GM21515 (cell line): Measurements from ENCODE around the gene PRICKLE3.

Experiments
- ATAC-seq: cut with Tn5 transposase; IDR thresholded peaks from one replicate; pipeline ENCODE4 v1.9.1; 2021; ENCODE audit not compliant: unreplicated experiment

The PRICKLE3 gene

GRCh38 chrX:49186125-49187027 lies at the start of gene PRICKLE3:
Gene PRICKLE3, minus strand, starts transcription at chrX:49186373. Its CDS starts 76 bp downstream, at chrX:49186297.
- ATAC-seq, result no peak

- ATAC-seq, result no peak
These were observed 47.8 kb upstream of the PRICKLE3 start for GRCh38 chrX:49233887-49234555.

- ATAC-seq, result no peak
These were observed 47.0 kb upstream of the PRICKLE3 start, which contains the start of gene CACNA1F for GRCh38 chrX:49233176-49233575. Gene CACNA1F, minus strand, starts transcription at chrX:49233340. Its CDS starts 31 bp downstream, at chrX:49233309.

GRCh38 chrX:49232525-49232924 lies 46.4 kb upstream of the PRICKLE3 start:
- ATAC-seq, result no peak

- no peak for ATAC-seq
These were observed 45.3 kb upstream of the PRICKLE3 start for GRCh38 chrX:49231333-49232000.

GRCh38 chrX:49230500-49231232 lies 44.5 kb upstream of the PRICKLE3 start:
- ATAC-seq, result no peak

- ATAC-seq, result no peak
These were observed 42.0 kb upstream of the PRICKLE3 start for GRCh38 chrX:49228185-49228584.

GRCh38 chrX:49227726-49228125 lies 41.6 kb upstream of the PRICKLE3 start:
- no peak for ATAC-seq

- ATAC-seq, result no peak
These were observed 40.8 kb upstream of the PRICKLE3 start for GRCh38 chrX:49226946-49227345.

GRCh38 chrX:49225858-49226257 lies 39.7 kb upstream of the PRICKLE3 start:
- no peak for ATAC-seq

- no peak for ATAC-seq
These were observed 35.7 kb upstream of the PRICKLE3 start for GRCh38 chrX:49221868-49222267.

- ATAC-seq, result no peak
These were observed 33.9 kb upstream of the PRICKLE3 start for GRCh38 chrX:49220100-49220499.

GRCh38 chrX:49214996-49215526 lies 28.9 kb upstream of the PRICKLE3 start:
- no peak for ATAC-seq

- ATAC-seq, result no peak
These were observed 28.2 kb upstream of the PRICKLE3 start for GRCh38 chrX:49214416-49214815.

- no peak for ATAC-seq
These were observed 26.7 kb upstream of the PRICKLE3 start for GRCh38 chrX:49212861-49213260.

GRCh38 chrX:49212209-49212608 lies 26.0 kb upstream of the PRICKLE3 start:
- ATAC-seq, result no peak

- ATAC-seq, result no peak
These were observed 24.9 kb upstream of the PRICKLE3 start for GRCh38 chrX:49211074-49211473.

- ATAC-seq, result no peak
These were observed 24.2 kb upstream of the PRICKLE3 start for GRCh38 chrX:49210406-49210805.

GRCh38 chrX:49209434-49210251 lies 23.5 kb upstream of the PRICKLE3 start:
- no peak for ATAC-seq

- no peak for ATAC-seq
These were observed 22.2 kb upstream of the PRICKLE3 start for GRCh38 chrX:49208399-49208798.
